ENCODE results near the gene BTBD2.

Gene BTBD2

DNA sequence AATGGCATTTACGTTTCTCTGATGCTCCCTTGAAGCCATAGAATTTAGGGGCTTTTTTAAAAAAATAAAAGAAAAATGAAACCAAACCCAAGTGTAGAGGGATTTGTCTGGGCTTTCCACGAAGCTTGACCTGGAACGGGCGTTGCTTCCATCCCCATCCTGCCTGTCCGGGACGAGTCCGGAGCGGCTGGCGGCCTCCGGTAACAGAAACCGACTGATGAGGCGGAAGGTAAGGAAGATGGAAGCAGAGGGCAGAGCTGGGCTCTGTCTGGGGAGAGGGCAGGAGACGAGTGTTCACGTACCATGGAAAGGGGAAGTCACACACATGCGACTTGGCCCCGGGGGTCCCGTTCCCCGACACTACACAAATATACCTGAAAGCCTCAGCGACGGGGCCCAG is 34.3 kb downstream of the BTBD2 start:
- H3K4me1 ChIP-seq = no peaks in the 10 kb centered on the region
- H3K4me2 ChIP-seq (ENCODE audit: low read length) = no peak overlapping the region
- no peaks in the 10 kb centered on the region for H3K36me3 ChIP-seq (ENCODE audit: control insufficient read depth, insufficient read depth, low read length)
- H3K27me3 ChIP-seq (ENCODE audit: control insufficient read depth, insufficient read depth, low read length) = no peaks in the 10 kb centered on the region
- no peaks in the 10 kb centered on the region for H3K9me3 ChIP-seq (ENCODE audit: control insufficient read depth, low read length)
- H3K79me2 ChIP-seq = peaks cover 6% of the 10 kb centered on the region
- no peak overlapping the region for H3K27ac ChIP-seq
- no peak for TF ChIP-seq CTCF (IDR thresholded peaks at IDR 0.05)
- H3K4me3 ChIP-seq (ENCODE audit: low read depth, low read length) = no peak overlapping the region
- H2AFZ ChIP-seq = no peak overlapping the region
- H3K9ac ChIP-seq = no peak overlapping the region

- H3K9ac ChIP-seq = no peak overlapping the region
- H3K4me1 ChIP-seq = no peaks in the 10 kb centered on the region
- H3K27ac ChIP-seq = no peak overlapping the region
- H3K4me3 ChIP-seq (ENCODE audit: low read depth, low read length) = no peak overlapping the region
- H3K79me2 ChIP-seq = peaks cover 8% of the 10 kb centered on the region
- H3K27me3 ChIP-seq (ENCODE audit: control insufficient read depth, insufficient read depth, low read length) = no peaks in the 10 kb centered on the region
- no peak overlapping the region for H3K4me2 ChIP-seq (ENCODE audit: low read length)
- H3K36me3 ChIP-seq (ENCODE audit: control insufficient read depth, insufficient read depth, low read length) = no peaks in the 10 kb centered on the region
- H3K9me3 ChIP-seq (ENCODE audit: control insufficient read depth, low read length) = no peaks in the 10 kb centered on the region
- no peak overlapping the region for H2AFZ ChIP-seq
- no peak for TF ChIP-seq CTCF (IDR thresholded peaks at IDR 0.05)
These were observed 34.7 kb downstream of the BTBD2 start for GRCh38 chr19:1980809-1981181.

DNA sequence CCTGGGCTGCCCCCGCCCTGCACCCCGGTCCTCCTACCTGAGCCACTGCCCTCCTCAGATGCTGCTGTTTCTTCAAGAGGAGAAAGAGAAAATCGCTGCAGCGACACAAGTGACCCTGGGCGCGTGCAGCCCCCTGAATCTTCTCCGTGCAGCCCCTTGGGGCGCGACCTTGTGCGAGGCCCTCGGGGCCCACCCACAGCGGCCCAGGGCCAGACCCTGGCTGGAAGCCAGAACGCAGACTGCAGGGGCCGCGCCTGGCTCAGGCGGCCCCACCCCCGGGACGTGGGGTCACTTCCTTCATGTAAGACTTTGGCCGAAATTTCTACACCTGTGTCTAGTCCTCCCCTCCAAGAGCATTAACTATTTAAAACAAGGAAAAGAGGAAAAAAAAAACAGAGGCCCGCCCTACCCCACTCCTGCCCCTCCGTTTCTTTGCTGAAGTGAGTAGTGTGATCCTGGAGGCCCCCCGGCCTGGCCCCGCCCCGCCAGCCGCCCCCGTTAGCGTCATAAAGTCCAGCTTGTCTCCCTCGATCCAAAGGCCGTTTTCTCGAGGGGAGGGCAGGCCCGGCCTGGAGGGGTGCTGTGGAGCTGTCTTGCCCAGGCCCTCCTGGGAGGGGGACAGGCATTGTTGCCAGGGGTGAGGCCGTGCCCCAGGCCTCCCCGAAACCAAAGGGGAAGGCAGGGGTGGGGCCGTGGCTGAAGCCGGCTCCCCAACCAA is 35.3 kb downstream of the BTBD2 start:
- Histone ChIP-seq H3K27ac (no peak overlapping the region), H3K4me1 (no peaks in the 10 kb centered on the region), H3K9me3 (ENCODE audit: control insufficient read depth, low read length) (no peaks in the 10 kb centered on the region), H3K4me2 (ENCODE audit: low read length) (no peak overlapping the region), H3K36me3 (ENCODE audit: control insufficient read depth, insufficient read depth, low read length) (no peaks in the 10 kb centered on the region), H3K9ac (no peak overlapping the region), H3K79me2 (peaks cover 8% of the 10 kb centered on the region), H3K4me3 (ENCODE audit: low read depth, low read length) (no peak overlapping the region), H3K27me3 (ENCODE audit: control insufficient read depth, insufficient read depth, low read length) (no peaks in the 10 kb centered on the region), H2AFZ (no peak overlapping the region)
- TF ChIP-seq CTCF (IDR thresholded peaks at IDR 0.05) = no peak

GRCh38 chr19:1979642-1980041 is 35.9 kb downstream of the BTBD2 start:
- no peak overlapping the region for H3K9ac ChIP-seq
- H3K27ac ChIP-seq = no peak overlapping the region
- TF ChIP-seq CTCF (IDR thresholded peaks at IDR 0.05) = no peak
- no peak overlapping the region for H2AFZ ChIP-seq
- no peak overlapping the region for H3K4me2 ChIP-seq (ENCODE audit: low read length)
- H3K27me3 ChIP-seq (ENCODE audit: control insufficient read depth, insufficient read depth, low read length) = no peaks in the 10 kb centered on the region
- H3K36me3 ChIP-seq (ENCODE audit: control insufficient read depth, insufficient read depth, low read length) = no peaks in the 10 kb centered on the region
- no peaks in the 10 kb centered on the region for H3K4me1 ChIP-seq
- H3K79me2 ChIP-seq = peaks cover 8% of the 10 kb centered on the region
- H3K4me3 ChIP-seq (ENCODE audit: low read depth, low read length) = no peak overlapping the region
- H3K9me3 ChIP-seq (ENCODE audit: control insufficient read depth, low read length) = no peaks in the 10 kb centered on the region

- Histone ChIP-seq H3K79me2 (peaks cover 12% of the 10 kb centered on the region), H3K36me3 (ENCODE audit: control insufficient read depth, insufficient read depth, low read length) (no peaks in the 10 kb centered on the region), H3K4me2 (ENCODE audit: low read length) (no peak overlapping the region), H2AFZ (no peak overlapping the region), H3K9me3 (ENCODE audit: control insufficient read depth, low read length) (no peaks in the 10 kb centered on the region), H3K27me3 (ENCODE audit: control insufficient read depth, insufficient read depth, low read length) (no peaks in the 10 kb centered on the region), H3K9ac (no peak overlapping the region), H3K27ac (no peak overlapping the region), H3K4me3 (ENCODE audit: low read depth, low read length) (no peak overlapping the region), H3K4me1 (no peaks in the 10 kb centered on the region)
- TF ChIP-seq CTCF (IDR thresholded peaks at IDR 0.05) = no peak
These were observed 36.5 kb downstream of the BTBD2 start for GRCh38 chr19:1979017-1979416.
